Endothelial cell (in vitro differentiated cells): ENCODE measurements around the gene ZNF423. TPM values are rescaled to one million over a fixed set of nuclear protein-coding genes. Genes with fewer than 3 reads are reported as not detected.

Experiments used
- DNase-seq: peaks from one replicate; pipeline ENCODE4 v3.0.0; 2021; ENCODE audit warnings: low spot score
- H3K27ac Mint-ChIP-seq: one replicate; pipeline ENCODE4 v1.8.0; 2021; ENCODE audit warnings: mixed read lengths, inconsistent platforms; ENCODE audit not compliant: unreplicated experiment
- H3K27me3 Mint-ChIP-seq: one replicate; pipeline ENCODE4 v1.8.0; 2021; ENCODE audit warnings: mild to moderate bottlenecking, moderate library complexity, mixed read lengths, inconsistent platforms; ENCODE audit not compliant: unreplicated experiment
- H3K36me3 Mint-ChIP-seq: one replicate; pipeline ENCODE4 v1.8.0; 2021; ENCODE audit warnings: mild to moderate bottlenecking, low read depth, mixed read lengths, inconsistent platforms; ENCODE audit not compliant: unreplicated experiment
- H3K4me1 Mint-ChIP-seq: one replicate; pipeline ENCODE4 v1.8.0; 2021; ENCODE audit warnings: mild to moderate bottlenecking, mixed read lengths, inconsistent platforms; ENCODE audit not compliant: unreplicated experiment
- H3K4me3 Mint-ChIP-seq: one replicate; pipeline ENCODE4 v1.8.0; 2021; ENCODE audit warnings: mild to moderate bottlenecking, mixed read lengths, inconsistent platforms; ENCODE audit not compliant: unreplicated experiment
- H3K9me3 Mint-ChIP-seq: one replicate; pipeline ENCODE4 v1.8.0; 2021; ENCODE audit warnings: mixed read lengths, inconsistent platforms; ENCODE audit not compliant: unreplicated experiment
- total RNA-seq: library from RNA; stranded (reverse); fragmentation: NEBNext Ultra II Directional; extraction: Animal tissue kit (Norgen Biotek cat#: 25700); gene quantifications from one replicate; pipeline ENCODE4 v1.2.1, GENCODE V29; 2021; ENCODE audit not compliant: unreplicated experiment
- TF ChIP-seq, protein P1 (sequence below): fragments of 200-600 bp; sonication (generic); IDR thresholded peaks from one replicate; pipeline ENCODE4 v1.5.0; 2021; ENCODE audit warnings: antibody characterized with exemption; ENCODE audit not compliant: unreplicated experiment

Gene ZNF423
- total RNA-seq, 1 donor from 2014 or later, result 44.8 TPM

DNA sequence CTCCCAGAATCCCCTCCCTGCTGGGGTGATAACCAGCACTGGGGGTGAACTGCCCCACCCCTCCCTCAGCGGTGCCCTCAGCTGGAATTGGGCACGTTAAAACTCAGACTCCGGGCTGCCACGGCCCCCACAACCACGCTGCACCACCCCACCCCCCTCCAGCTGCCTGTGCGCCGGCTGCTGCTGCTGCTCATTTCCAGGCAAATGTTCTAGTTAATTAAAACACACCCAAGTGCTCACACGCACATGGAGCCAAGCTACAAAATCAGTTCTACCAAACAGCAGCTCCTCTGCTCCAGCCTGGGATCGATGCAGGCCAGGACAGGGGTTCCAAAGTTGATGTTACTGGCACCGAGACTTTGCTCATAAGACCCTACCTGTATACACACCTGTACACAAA lies 180.5 kb downstream of the ZNF423 start:
- H3K27ac Mint-ChIP-seq, result no peak overlapping the region
- peaks cover 3% of the 10 kb centered on the region for H3K27me3 Mint-ChIP-seq
- no peak overlapping the region for H3K4me3 Mint-ChIP-seq

DNA sequence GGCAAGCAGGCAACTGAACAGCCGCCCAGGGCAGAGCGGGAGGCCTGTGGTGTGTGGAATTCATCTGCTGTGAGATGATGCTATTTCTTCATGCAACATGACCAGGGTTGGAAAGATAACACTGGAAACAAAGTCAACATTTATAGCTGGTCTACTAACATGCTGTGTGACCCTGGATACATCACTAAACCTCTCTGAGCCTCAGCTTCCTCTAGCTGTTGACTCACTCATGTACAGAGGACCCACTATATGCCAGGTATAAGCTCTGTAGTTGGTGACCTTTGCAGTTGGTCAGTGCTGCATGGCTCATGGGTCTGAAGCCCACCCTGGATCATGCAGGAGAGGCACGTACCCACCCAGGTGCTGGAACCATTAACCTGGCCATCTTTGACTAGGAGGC lies 180.9 kb downstream of the ZNF423 start:
- no peak for DNase-seq
- Mint-ChIP-seq H3K4me1 (no peaks in the 10 kb centered on the region), H3K4me3 (no peak overlapping the region), H3K27me3 (peaks cover 3% of the 10 kb centered on the region), H3K36me3 (peaks cover 11% of the 10 kb centered on the region), H3K9me3 (no peaks in the 10 kb centered on the region), H3K27ac (no peak overlapping the region)
- TF ChIP-seq, protein P1, sequence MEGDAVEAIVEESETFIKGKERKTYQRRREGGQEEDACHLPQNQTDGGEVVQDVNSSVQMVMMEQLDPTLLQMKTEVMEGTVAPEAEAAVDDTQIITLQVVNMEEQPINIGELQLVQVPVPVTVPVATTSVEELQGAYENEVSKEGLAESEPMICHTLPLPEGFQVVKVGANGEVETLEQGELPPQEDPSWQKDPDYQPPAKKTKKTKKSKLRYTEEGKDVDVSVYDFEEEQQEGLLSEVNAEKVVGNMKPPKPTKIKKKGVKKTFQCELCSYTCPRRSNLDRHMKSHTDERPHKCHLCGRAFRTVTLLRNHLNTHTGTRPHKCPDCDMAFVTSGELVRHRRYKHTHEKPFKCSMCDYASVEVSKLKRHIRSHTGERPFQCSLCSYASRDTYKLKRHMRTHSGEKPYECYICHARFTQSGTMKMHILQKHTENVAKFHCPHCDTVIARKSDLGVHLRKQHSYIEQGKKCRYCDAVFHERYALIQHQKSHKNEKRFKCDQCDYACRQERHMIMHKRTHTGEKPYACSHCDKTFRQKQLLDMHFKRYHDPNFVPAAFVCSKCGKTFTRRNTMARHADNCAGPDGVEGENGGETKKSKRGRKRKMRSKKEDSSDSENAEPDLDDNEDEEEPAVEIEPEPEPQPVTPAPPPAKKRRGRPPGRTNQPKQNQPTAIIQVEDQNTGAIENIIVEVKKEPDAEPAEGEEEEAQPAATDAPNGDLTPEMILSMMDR, result no peak

More for the DNA sequence above, 180.5 kb downstream of the ZNF423 start:
- DNase-seq, result no peak
- TF ChIP-seq, protein P1, result no peak
- Mint-ChIP-seq H3K36me3 (peaks cover 15% of the 10 kb centered on the region), H3K4me1 (no peaks in the 10 kb centered on the region), H3K9me3 (no peaks in the 10 kb centered on the region)

DNA sequence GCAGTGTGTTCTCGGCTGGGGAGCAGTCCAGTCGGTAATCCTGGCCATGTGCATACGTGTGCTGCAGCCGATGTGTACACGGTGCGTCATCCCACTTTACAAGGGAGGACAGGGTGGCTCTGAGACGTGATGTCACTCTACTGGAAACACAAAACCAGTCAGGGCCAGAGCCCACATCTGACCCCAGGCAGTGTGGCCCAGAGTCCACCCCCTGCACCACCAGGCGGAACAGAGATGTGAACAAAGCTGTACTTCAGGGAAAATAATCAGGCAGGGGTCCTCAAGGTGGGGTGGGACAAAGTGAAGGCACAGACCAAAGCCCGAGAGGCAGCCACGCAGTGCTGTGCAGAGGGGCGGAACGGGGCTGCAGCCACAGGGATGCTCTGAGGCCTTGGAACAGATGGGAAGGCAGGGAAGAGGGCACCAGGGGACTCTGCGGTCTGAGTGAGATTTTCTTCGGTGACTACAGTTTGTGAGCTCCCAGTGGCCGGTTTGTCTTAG lies 181.5 kb downstream of the ZNF423 start:
- DNase-seq, result no peak
- TF ChIP-seq, protein P1, result no peak
- H3K27me3 Mint-ChIP-seq, result peaks cover 2% of the 10 kb centered on the region
- no peaks in the 10 kb centered on the region for H3K9me3 Mint-ChIP-seq
- peaks cover 15% of the 10 kb centered on the region for H3K36me3 Mint-ChIP-seq
- H3K27ac Mint-ChIP-seq, result no peak overlapping the region
- no peak overlapping the region for H3K4me3 Mint-ChIP-seq
- no peaks in the 10 kb centered on the region for H3K4me1 Mint-ChIP-seq

DNA sequence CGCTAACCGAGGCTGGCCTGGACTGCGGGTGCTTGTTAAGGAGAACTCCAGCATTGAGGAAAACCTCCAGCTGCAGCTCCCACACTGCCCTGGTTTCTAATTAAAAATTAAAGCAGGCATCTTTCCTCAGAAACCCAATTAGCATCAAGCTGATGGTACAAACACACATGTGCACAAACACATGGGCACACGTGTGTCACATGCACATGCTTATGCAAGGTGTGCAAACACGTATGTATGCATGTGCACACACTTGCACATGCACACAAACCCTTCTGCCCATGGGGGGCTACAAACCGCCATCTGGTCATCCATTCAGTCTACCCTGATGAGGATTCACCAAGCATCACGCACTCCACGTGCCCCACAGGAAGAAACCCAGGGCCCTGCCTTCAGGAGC lies 182.5 kb downstream of the ZNF423 start:
- H3K27me3 Mint-ChIP-seq, result peaks cover 1% of the 10 kb centered on the region
- H3K27ac Mint-ChIP-seq, result no peak overlapping the region
- DNase-seq, result no peak
- no peak overlapping the region for H3K4me3 Mint-ChIP-seq
- TF ChIP-seq, protein P1, result no peak
- H3K36me3 Mint-ChIP-seq, result peaks cover 11% of the 10 kb centered on the region
- H3K4me1 Mint-ChIP-seq, result no peaks in the 10 kb centered on the region
- no peaks in the 10 kb centered on the region for H3K9me3 Mint-ChIP-seq

DNA sequence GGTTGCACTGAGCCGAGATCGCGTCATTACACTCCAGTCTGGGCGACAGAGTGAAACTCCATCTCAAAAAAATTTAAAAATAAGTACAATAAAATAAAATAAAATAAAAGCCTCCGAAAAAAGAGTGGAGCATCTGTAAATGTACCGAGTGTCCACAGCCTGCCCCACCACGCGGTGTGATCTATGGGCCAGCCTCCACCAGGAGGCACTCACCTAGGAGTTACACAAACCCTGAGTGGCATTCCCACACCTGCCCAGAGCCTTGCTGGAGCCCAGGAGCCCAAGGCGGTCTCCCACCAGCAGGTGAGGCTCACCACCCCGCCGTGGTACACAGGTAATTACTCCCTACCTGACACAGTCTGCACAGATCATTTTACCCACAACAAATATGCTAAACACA lies 183.2 kb downstream of the ZNF423 start:
- peaks cover 2% of the 10 kb centered on the region for H3K27me3 Mint-ChIP-seq
- H3K4me3 Mint-ChIP-seq, result no peak overlapping the region
- no peaks in the 10 kb centered on the region for H3K4me1 Mint-ChIP-seq
- no peaks in the 10 kb centered on the region for H3K9me3 Mint-ChIP-seq
- H3K27ac Mint-ChIP-seq, result no peak overlapping the region
- peaks cover 7% of the 10 kb centered on the region for H3K36me3 Mint-ChIP-seq
- TF ChIP-seq, protein P1, result no peak
- no peak for DNase-seq
